H9 (cell line): Measurements from ENCODE around the gene BUD13. TPM values are rescaled to one million over a fixed set of nuclear protein-coding genes. Genes with fewer than 3 reads are reported as not detected.

Experiments
- DNase-seq: peaks from one replicate; pipeline ENCODE4 v3.0.0-alpha.2; 2017
- H2AFZ ChIP-seq: one replicate; pipeline ENCODE4 v1.6.1; 2013; ENCODE audit warnings: mild to moderate bottlenecking, low read length, control low read depth, moderate library complexity
- H2AK5ac ChIP-seq: 2 replicates; pipeline ENCODE4 v1.6.1; 2013; ENCODE audit warnings: low read length, control low read depth, mixed read lengths; ENCODE audit not compliant: insufficient read length
- H2BK120ac ChIP-seq: one replicate; pipeline ENCODE4 v1.6.1; 2013; ENCODE audit warnings: low read depth, mild to moderate bottlenecking, low read length, control low read depth, inconsistent platforms; ENCODE audit not compliant: poor library complexity, severe bottlenecking
- H2BK12ac ChIP-seq: 2 replicates; pipeline ENCODE4 v1.6.1; 2013; ENCODE audit warnings: low read length, control low read depth, mixed read lengths, low read depth; ENCODE audit not compliant: insufficient read length
- H2BK15ac ChIP-seq: 2 replicates; pipeline ENCODE4 v1.6.1; 2013; ENCODE audit warnings: low read depth, low read length, control low read depth
- H2BK20ac ChIP-seq: one replicate; pipeline ENCODE4 v1.6.1; 2013; ENCODE audit warnings: low read depth, mild to moderate bottlenecking, low read length, control low read depth, inconsistent platforms; ENCODE audit not compliant: poor library complexity, severe bottlenecking
- H2BK5ac ChIP-seq: 2 replicates; pipeline ENCODE4 v1.6.1; 2013; ENCODE audit warnings: low read length, control low read depth, mixed read lengths; ENCODE audit not compliant: insufficient read length
- H3K14ac ChIP-seq: 2 replicates; pipeline ENCODE4 v1.6.1; 2013; ENCODE audit warnings: low read length, control low read depth; ENCODE audit not compliant: insufficient read depth
- H3K18ac ChIP-seq: 2 replicates; pipeline ENCODE4 v1.6.1; 2013; ENCODE audit warnings: low read depth, mild to moderate bottlenecking, mixed read lengths, low read length, control low read depth; ENCODE audit not compliant: insufficient read length
- H3K23ac ChIP-seq: 2 replicates; pipeline ENCODE4 v1.6.1; 2013; ENCODE audit warnings: low read length, control low read depth, mixed read lengths, low read depth; ENCODE audit not compliant: insufficient read length
- H3K23me2 ChIP-seq: 2 replicates; pipeline ENCODE4 v1.6.1; 2013; ENCODE audit warnings: low read depth, mild to moderate bottlenecking, mixed read lengths, low read length, control low read depth; ENCODE audit not compliant: insufficient read length, poor library complexity, severe bottlenecking
- H3K27ac ChIP-seq: 2 replicates; pipeline ENCODE4 v1.5.1; 2013; ENCODE audit warnings: low read length, control low read depth, mixed read lengths, low read depth; ENCODE audit not compliant: insufficient read length
- H3K27me3 ChIP-seq: 2 replicates; pipeline ENCODE4 v1.6.1; 2013; ENCODE audit warnings: low read length, control low read depth, inconsistent platforms; ENCODE audit not compliant: insufficient read depth
- H3K4ac ChIP-seq: 2 replicates; pipeline ENCODE4 v1.6.1; 2013; ENCODE audit warnings: low read depth, mild to moderate bottlenecking, control low read depth, inconsistent platforms, low read length, moderate library complexity
- H3K4me1 ChIP-seq: 2 replicates; pipeline ENCODE4 v1.6.1; 2013; ENCODE audit warnings: low read length, control low read depth, inconsistent platforms; ENCODE audit not compliant: insufficient read depth
- H3K4me2 ChIP-seq: 2 replicates; pipeline ENCODE4 v1.6.1; 2013; ENCODE audit warnings: low read length, control low read depth, mixed read lengths; ENCODE audit not compliant: insufficient read length, insufficient read depth
- H3K56ac ChIP-seq: 2 replicates; pipeline ENCODE4 v1.6.1; 2013; ENCODE audit warnings: low read depth, mild to moderate bottlenecking, mixed read lengths, low read length, control low read depth; ENCODE audit not compliant: insufficient read length
- H3K79me1 ChIP-seq: 2 replicates; pipeline ENCODE4 v1.6.1; 2013; ENCODE audit warnings: low read depth, mild to moderate bottlenecking, moderate library complexity, low read length, control low read depth, inconsistent platforms; ENCODE audit not compliant: insufficient read depth, poor library complexity, severe bottlenecking
- H3K79me2 ChIP-seq: 2 replicates; pipeline ENCODE4 v1.6.1; 2013; ENCODE audit warnings: low read length, control low read depth, inconsistent platforms; ENCODE audit not compliant: insufficient read depth
- H3K9ac ChIP-seq: 2 replicates; pipeline ENCODE4 v1.6.1; 2013; ENCODE audit warnings: low read length, control low read depth, mixed read lengths; ENCODE audit not compliant: insufficient read length; ENCODE audit errors: extremely low read depth
- H3K9me3 ChIP-seq: one replicate; pipeline ENCODE4 v1.6.1; 2013; ENCODE audit warnings: low read depth, low read length, inconsistent platforms; ENCODE audit not compliant: control insufficient read depth
- H3T11ph ChIP-seq: one replicate; pipeline ENCODE4 v1.6.1; 2013; ENCODE audit warnings: mild to moderate bottlenecking, low read length, control low read depth, inconsistent platforms
- H4K20me1 ChIP-seq: one replicate; pipeline ENCODE4 v1.6.1; 2013; ENCODE audit not compliant: control insufficient read depth, insufficient read length, insufficient read depth
- H4K5ac ChIP-seq: 2 replicates; pipeline ENCODE4 v1.6.1; 2013; ENCODE audit warnings: low read depth, mild to moderate bottlenecking, mixed read lengths, low read length, control low read depth; ENCODE audit not compliant: insufficient read length
- H4K8ac ChIP-seq: replicated peaks from 2 replicates; pipeline ENCODE4 v1.6.1; 2013; ENCODE audit warnings: low read length, control low read depth, mixed read lengths, low read depth; ENCODE audit not compliant: insufficient read length
- H4K91ac ChIP-seq: 2 replicates; pipeline ENCODE4 v1.6.1; 2013; ENCODE audit warnings: low read depth, mild to moderate bottlenecking, moderate library complexity, mixed read lengths, low read length, control low read depth; ENCODE audit not compliant: insufficient read length
- H3K27ac Mint-ChIP-seq, 3 experiments: 2 replicates in 2 of 3; 3 replicates in 1 of 3; pipeline ENCODE4 v1.8.0; 2020 to 2021; ENCODE audit warnings: mixed read lengths in 3 of 3, mild to moderate bottlenecking in 1 of 3, moderate library complexity in 1 of 3
- H3K27me3 Mint-ChIP-seq: 2 replicates; pipeline ENCODE4 v1.8.0; 2021; ENCODE audit warnings: low read depth, mild to moderate bottlenecking, moderate library complexity, mixed read lengths
- H3K36me3 Mint-ChIP-seq, 3 experiments: 2 replicates in 2 of 3; 3 replicates in 1 of 3; pipeline ENCODE4 v1.8.0; 2020 to 2021; ENCODE audit warnings: low read depth in 3 of 3, mixed read lengths in 3 of 3; ENCODE audit not compliant: insufficient read depth in 1 of 3
- H3K4me1 Mint-ChIP-seq, 2 experiments: 2 replicates each; pipeline ENCODE4 v1.8.0; 2020; ENCODE audit warnings: mixed read lengths in 2 of 2
- H3K4me3 Mint-ChIP-seq, 2 experiments: 2 replicates in 1 of 2; 3 replicates in 1 of 2; pipeline ENCODE4 v1.8.0; 2020 to 2021; ENCODE audit warnings: mild to moderate bottlenecking in 2 of 2, mixed read lengths in 2 of 2, moderate library complexity in 1 of 2
- H3K9me3 Mint-ChIP-seq, 2 experiments: 2 replicates in 1 of 2; 3 replicates in 1 of 2; pipeline ENCODE4 v1.8.0; 2020; ENCODE audit warnings: mild to moderate bottlenecking in 2 of 2, mixed read lengths in 2 of 2, moderate library complexity in 1 of 2
- WGBS: extraction: QIAGEN DNeasy Blood & Tissue Kit; methylation state at CpG from one replicate; pipeline ENCODE4 v1.1.7; 2013; ENCODE audit warnings: missing lambda C conversion rate, low lambda C conversion rate, mixed read lengths; ENCODE audit not compliant: insufficient read length; ENCODE audit errors: extremely low coverage; 5-methylcytosine and 5-hydroxymethylcytosine counted together
- total RNA-seq: library from RNA; stranded (reverse); gene quantifications from 2 replicates; pipeline ENCODE4 v1.2.1, GENCODE V29; 2021
- TF ChIP-seq, protein P1 (sequence below): fragments of 200-600 bp; sonication (generic); conservative IDR thresholded peaks from 3 replicates; pipeline ENCODE4 v1.8.0; 2021; ENCODE audit warnings: antibody characterized with exemption, mild to moderate bottlenecking

Gene BUD13
- total RNA-seq, 1 experiment from 2014 or later = 30.0 TPM

DNA sequence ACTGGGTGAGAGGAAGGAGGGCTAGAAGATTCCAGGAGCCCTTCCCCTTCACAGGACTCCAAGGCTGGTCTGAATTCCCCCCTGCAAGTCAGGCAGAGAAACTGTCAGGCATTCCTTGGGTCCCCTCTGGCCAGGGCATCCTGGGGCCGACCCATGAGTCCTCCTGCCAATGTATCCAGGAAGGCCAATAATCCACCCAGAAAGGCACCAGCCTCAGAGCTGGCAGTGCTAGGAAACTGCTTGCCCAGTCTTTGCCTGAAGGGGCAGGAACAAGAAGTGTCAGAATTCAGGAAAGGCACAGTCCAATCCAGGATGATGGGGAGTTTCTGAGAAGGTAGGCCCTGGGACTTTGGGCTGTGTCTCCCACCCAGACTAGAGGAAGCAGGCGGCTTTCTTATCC, 41.0 kb downstream of the BUD13 start:
- H3K79me2 ChIP-seq = no peaks in the 10 kb centered on the region

More for the DNA sequence above, 41.0 kb downstream of the BUD13 start:
- H3K27me3 ChIP-seq = no peaks in the 10 kb centered on the region; the same call in 1 of the 2 replicates
- H3K18ac ChIP-seq = peak overlapping the region; percentile 3
- H3K56ac ChIP-seq = no peak overlapping the region
- no peaks in the 10 kb centered on the region for H4K20me1 ChIP-seq
- no peaks in the 10 kb centered on the region; the same call in 1 of the 2 replicates for H3K4me1 ChIP-seq
- H2BK12ac ChIP-seq = no peak overlapping the region
- H3K9ac ChIP-seq = no peak overlapping the region
- H3T11ph ChIP-seq = no peak overlapping the region
- no peak overlapping the region for H3K4me2 ChIP-seq
- Mint-ChIP-seq H3K4me3 (no peak overlapping the region), H3K27ac (no peak overlapping the region; a peak in 1 of 7 replicates), H3K4me1 (peaks cover 30 to 43% of the 10 kb centered on the region in 2 experiments), H3K36me3 (no peaks in the 10 kb centered on the region), H3K9me3 (no peaks in the 10 kb centered on the region; a peak in 1 of 5 replicates), H3K27me3 (peaks cover 12% of the 10 kb centered on the region)
- no peak overlapping the region for H4K5ac ChIP-seq
- H2BK15ac ChIP-seq = no peak overlapping the region
- no peak for DNase-seq
- H3K4ac ChIP-seq = no peak overlapping the region
- H3K27ac ChIP-seq = no peak overlapping the region
- H2AFZ ChIP-seq = no peak overlapping the region
- no peaks in the 10 kb centered on the region for H3K9me3 ChIP-seq
- H3K23me2 ChIP-seq = peaks cover 4% of the 10 kb centered on the region
- H2AK5ac ChIP-seq = no peak overlapping the region
- WGBS = no CpG with 5 or more reads among the region's 2 CpGs
- no peak overlapping the region for H2BK120ac ChIP-seq
- no peak overlapping the region for H2BK20ac ChIP-seq
- H3K23ac ChIP-seq = no peak overlapping the region
- TF ChIP-seq, protein P1, sequence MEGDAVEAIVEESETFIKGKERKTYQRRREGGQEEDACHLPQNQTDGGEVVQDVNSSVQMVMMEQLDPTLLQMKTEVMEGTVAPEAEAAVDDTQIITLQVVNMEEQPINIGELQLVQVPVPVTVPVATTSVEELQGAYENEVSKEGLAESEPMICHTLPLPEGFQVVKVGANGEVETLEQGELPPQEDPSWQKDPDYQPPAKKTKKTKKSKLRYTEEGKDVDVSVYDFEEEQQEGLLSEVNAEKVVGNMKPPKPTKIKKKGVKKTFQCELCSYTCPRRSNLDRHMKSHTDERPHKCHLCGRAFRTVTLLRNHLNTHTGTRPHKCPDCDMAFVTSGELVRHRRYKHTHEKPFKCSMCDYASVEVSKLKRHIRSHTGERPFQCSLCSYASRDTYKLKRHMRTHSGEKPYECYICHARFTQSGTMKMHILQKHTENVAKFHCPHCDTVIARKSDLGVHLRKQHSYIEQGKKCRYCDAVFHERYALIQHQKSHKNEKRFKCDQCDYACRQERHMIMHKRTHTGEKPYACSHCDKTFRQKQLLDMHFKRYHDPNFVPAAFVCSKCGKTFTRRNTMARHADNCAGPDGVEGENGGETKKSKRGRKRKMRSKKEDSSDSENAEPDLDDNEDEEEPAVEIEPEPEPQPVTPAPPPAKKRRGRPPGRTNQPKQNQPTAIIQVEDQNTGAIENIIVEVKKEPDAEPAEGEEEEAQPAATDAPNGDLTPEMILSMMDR = no peak
- no peak overlapping the region for H4K8ac ChIP-seq
- H4K91ac ChIP-seq = no peak overlapping the region
- H3K79me1 ChIP-seq = no peaks in the 10 kb centered on the region
- H3K14ac ChIP-seq = no peak overlapping the region
- H2BK5ac ChIP-seq = no peak overlapping the region
